Measurements from ENCODE around the gene TRPC4AP. TPM values are rescaled to one million over a fixed set of nuclear protein-coding genes. Genes with fewer than 3 reads are reported as not detected.

Gene TRPC4AP
- total and polyA plus RNA-seq, 2 of the 8 experiments (the other 6 are each of a cell fraction or from before 2014, with no cell fraction given): 73.1 to 74.8 TPM

- TF ChIP-seq EGR1 (IDR thresholded peaks at IDR 0.05; ENCODE audit: borderline replicate concordance, low read depth, low read length) (no peak), SRF (IDR thresholded peaks at IDR 0.05; ENCODE audit: low read depth, low read length) (no peak), JUN (IDR thresholded peaks at IDR 0.05; ENCODE audit: low read depth, low read length) (no peak), SIRT6 (IDR thresholded peaks at IDR 0.05; ENCODE audit: low read length) (no peak)
These were observed 90.0 kb downstream of the TRPC4AP start (continued) for GRCh38 chr20:35002426-35003210.

Data from H1 (cell line).